Fibroblast of lung (primary cell): ENCODE results near the gene TPO. TPM values are rescaled to one million over a fixed set of nuclear protein-coding genes. Genes with fewer than 3 reads are reported as not detected.

Source experiments
- DNase-seq, 2 donors: peaks; one replicate each; pipeline versions ENCODE4 v3.0.0 to v3.0.0-alpha.2; 2010; ENCODE audit warnings: low read depth in 2 of 2
- H2AFZ ChIP-seq: 2 replicates; pipeline ENCODE4 v1.5.1; 2012; ENCODE audit warnings: low read length, control low read depth, inconsistent platforms
- H3K27ac ChIP-seq: 2 replicates; pipeline ENCODE4 v1.5.1; 2011; ENCODE audit warnings: low read length, control low read depth; ENCODE audit not compliant: insufficient read depth
- H3K27me3 ChIP-seq: 2 replicates; pipeline ENCODE4 v1.5.1; 2011; ENCODE audit warnings: mild to moderate bottlenecking, low read length; ENCODE audit not compliant: control insufficient read depth, insufficient read depth
- H3K36me3 ChIP-seq: 2 replicates; pipeline ENCODE4 v1.5.1; 2011; ENCODE audit warnings: low read length; ENCODE audit not compliant: control insufficient read depth, insufficient read depth
- H3K4me1 ChIP-seq: 2 replicates; pipeline ENCODE4 v1.5.1; 2011; ENCODE audit warnings: low read length; ENCODE audit not compliant: control insufficient read depth, insufficient read depth; ENCODE audit errors: extremely low read depth
- H3K4me2 ChIP-seq: 2 replicates; pipeline ENCODE4 v1.5.1; 2011; ENCODE audit warnings: low read length, control low read depth; ENCODE audit not compliant: insufficient read depth; ENCODE audit errors: extremely low read depth
- H3K4me3 ChIP-seq, 4 experiments: fragments of 200-600 bp in 1 of 4; sonication (generic) in 1 of 4; replicated peaks in 1 of 4; 2 replicates each; pipeline ENCODE4 v1.5.1; 2011 to 2016; ENCODE audit warnings: low read length in 4 of 4, low read depth in 3 of 4, mild to moderate bottlenecking in 3 of 4, control low read depth in 2 of 4, inconsistent platforms in 1 of 4, mixed read lengths in 1 of 4; ENCODE audit not compliant: insufficient read depth in 1 of 4; ENCODE audit errors: control extremely low read depth in 1 of 4
- H3K79me2 ChIP-seq: 2 replicates; pipeline ENCODE4 v1.5.1; 2012; ENCODE audit warnings: mild to moderate bottlenecking, low read length, inconsistent platforms; ENCODE audit not compliant: control insufficient read depth, insufficient read depth
- H3K9ac ChIP-seq: 2 replicates; pipeline ENCODE4 v1.5.1; 2011; ENCODE audit warnings: mild to moderate bottlenecking, low read length, control low read depth; ENCODE audit not compliant: insufficient read depth
- H3K9me3 ChIP-seq: 2 replicates; pipeline ENCODE4 v1.5.1; 2012; ENCODE audit warnings: low read depth, low read length; ENCODE audit not compliant: control insufficient read depth, insufficient read depth
- H4K20me1 ChIP-seq: 2 replicates; pipeline ENCODE4 v1.5.1; 2011; ENCODE audit warnings: low read length; ENCODE audit not compliant: control insufficient read depth, insufficient read depth; ENCODE audit errors: extremely low read depth
- EZH2 ChIP-seq: IDR thresholded peaks from 2 replicates; pipeline ENCODE4 v1.5.1; 2012; ENCODE audit warnings: low read length, control low read depth, mild to moderate bottlenecking; ENCODE audit errors: missing control alignments
- polyA plus RNA-seq, 2 donors: library from polyadenylated mRNA; depleted of rRNA in 1 of 2; stranded (reverse) in 1 of 2; unstranded in 1 of 2; fragments of >200 nt; gene quantifications; 2 replicates each; pipeline ENCODE4 v1.2.1, GENCODE V29; 2011 to 2012; ENCODE audit warnings: missing spikeins in 1 of 2
- total RNA-seq: library from RNA; depleted of rRNA; stranded (reverse); fragments of >200 nt; gene quantifications from 2 replicates; pipeline ENCODE4 v1.2.1, GENCODE V29; 2014
- TF ChIP-seq, protein P1 (sequence below), 2 donors: IDR thresholded peaks in 1 of 2; conservative IDR thresholded peaks in 1 of 2; 1 replicate in 1 of 2; 2 replicates in 1 of 2; pipeline ENCODE4 v1.5.1; 2011 to 2012; ENCODE audit warnings: low read length in 2 of 2, control low read depth in 1 of 2, inconsistent platforms in 1 of 2, low read depth in 1 of 2, mild to moderate bottlenecking in 1 of 2

Gene TPO
- total and polyA plus RNA-seq, 2 donors (not counting 1 experiment from before 2014, with no cell fraction given): not detected

DNA sequence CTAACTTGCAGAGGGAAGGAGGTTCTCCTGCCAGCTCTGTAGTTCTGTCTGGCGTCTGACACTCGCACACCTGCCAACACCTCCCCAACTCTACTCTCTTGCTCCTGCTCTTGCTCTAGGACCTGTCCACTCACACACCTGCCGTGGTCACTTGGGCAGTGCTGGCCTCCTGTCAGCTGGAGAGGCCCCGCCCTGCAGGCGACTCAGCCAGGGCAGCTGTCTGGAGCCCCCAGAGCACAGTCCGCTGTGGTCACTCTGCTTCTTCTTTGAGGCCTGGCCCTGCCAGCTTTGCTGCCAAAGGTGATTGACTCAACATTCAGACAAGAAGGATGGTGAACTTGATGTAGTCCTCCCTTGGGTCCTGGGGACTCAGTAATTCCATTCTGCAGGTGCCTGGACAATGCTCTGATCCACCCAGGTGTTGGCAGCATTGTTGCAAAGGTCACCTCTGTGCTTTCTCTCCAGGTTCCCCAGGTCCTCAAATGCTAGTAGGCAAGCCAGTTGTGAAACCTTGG lies 18.7 kb downstream of the TPO start:
- Histone ChIP-seq H3K27ac (no peak overlapping the region), H3K4me3 (no peak overlapping the region)
- DNase-seq: no peak

DNA sequence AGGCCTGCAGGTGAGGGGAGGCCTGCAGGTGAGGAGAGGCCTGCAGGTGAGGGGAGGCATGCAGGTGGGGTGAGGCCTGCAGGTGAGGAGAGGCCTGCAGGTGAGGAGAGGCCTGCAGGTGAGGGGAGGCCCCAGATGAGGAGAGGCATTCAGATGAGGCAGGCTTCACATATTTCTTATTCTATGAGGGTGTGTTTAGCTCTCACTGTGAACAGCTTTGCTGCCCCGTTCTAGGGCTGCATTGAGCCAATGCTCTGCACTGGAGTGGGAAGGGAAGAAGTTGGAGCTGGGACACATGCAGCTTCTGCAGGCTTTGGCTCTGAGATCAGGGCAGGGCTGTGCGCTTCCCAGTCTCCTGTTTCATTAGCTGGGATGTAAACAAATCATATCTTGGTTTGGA lies 19.5 kb downstream of the TPO start:
- no peak overlapping the region for H3K9ac ChIP-seq
- H3K27me3 ChIP-seq: no peaks in the 10 kb centered on the region
- DNase-seq: no peak
- no peaks in the 10 kb centered on the region for H4K20me1 ChIP-seq
- H3K4me1 ChIP-seq: no peaks in the 10 kb centered on the region
- H3K36me3 ChIP-seq: no peaks in the 10 kb centered on the region
- H3K27ac ChIP-seq: no peak overlapping the region
- no peaks in the 10 kb centered on the region for H3K79me2 ChIP-seq
- no peaks in the 10 kb centered on the region for H3K9me3 ChIP-seq
- no peak overlapping the region for H2AFZ ChIP-seq
- TF ChIP-seq EZH2: no peak
- TF ChIP-seq, protein P1, sequence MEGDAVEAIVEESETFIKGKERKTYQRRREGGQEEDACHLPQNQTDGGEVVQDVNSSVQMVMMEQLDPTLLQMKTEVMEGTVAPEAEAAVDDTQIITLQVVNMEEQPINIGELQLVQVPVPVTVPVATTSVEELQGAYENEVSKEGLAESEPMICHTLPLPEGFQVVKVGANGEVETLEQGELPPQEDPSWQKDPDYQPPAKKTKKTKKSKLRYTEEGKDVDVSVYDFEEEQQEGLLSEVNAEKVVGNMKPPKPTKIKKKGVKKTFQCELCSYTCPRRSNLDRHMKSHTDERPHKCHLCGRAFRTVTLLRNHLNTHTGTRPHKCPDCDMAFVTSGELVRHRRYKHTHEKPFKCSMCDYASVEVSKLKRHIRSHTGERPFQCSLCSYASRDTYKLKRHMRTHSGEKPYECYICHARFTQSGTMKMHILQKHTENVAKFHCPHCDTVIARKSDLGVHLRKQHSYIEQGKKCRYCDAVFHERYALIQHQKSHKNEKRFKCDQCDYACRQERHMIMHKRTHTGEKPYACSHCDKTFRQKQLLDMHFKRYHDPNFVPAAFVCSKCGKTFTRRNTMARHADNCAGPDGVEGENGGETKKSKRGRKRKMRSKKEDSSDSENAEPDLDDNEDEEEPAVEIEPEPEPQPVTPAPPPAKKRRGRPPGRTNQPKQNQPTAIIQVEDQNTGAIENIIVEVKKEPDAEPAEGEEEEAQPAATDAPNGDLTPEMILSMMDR (conservative IDR thresholded peaks at IDR 0.05 in 1 of 2, IDR thresholded peaks at IDR 0.05 in 1 of 2; ENCODE audit: low read depth in 1 of 2, low read length in 2 of 2): no peak
- no peak overlapping the region for H3K4me3 ChIP-seq
- no peak overlapping the region for H3K4me2 ChIP-seq

More for the DNA sequence above, 18.7 kb downstream of the TPO start:
- Histone ChIP-seq H3K9me3 (no peaks in the 10 kb centered on the region), H3K36me3 (no peaks in the 10 kb centered on the region), H3K79me2 (no peaks in the 10 kb centered on the region), H3K9ac (no peak overlapping the region), H2AFZ (no peak overlapping the region), H3K4me1 (no peaks in the 10 kb centered on the region), H4K20me1 (no peaks in the 10 kb centered on the region), H3K27me3 (no peaks in the 10 kb centered on the region), H3K4me2 (no peak overlapping the region)
- TF ChIP-seq, protein P1 (conservative IDR thresholded peaks at IDR 0.05 in 1 of 2, IDR thresholded peaks at IDR 0.05 in 1 of 2; ENCODE audit: low read depth in 1 of 2, low read length in 2 of 2): no peak
- TF ChIP-seq EZH2: no peak

GRCh38 chr2:1436369-1436768 lies 23.1 kb downstream of the TPO start:
- H3K4me1 ChIP-seq: no peaks in the 10 kb centered on the region
- H3K36me3 ChIP-seq: no peaks in the 10 kb centered on the region
- H3K4me2 ChIP-seq: no peak overlapping the region
- H3K27me3 ChIP-seq: no peaks in the 10 kb centered on the region
- TF ChIP-seq, protein P1 (conservative IDR thresholded peaks at IDR 0.05 in 1 of 2, IDR thresholded peaks at IDR 0.05 in 1 of 2; ENCODE audit: low read depth in 1 of 2, low read length in 2 of 2): no peak
- TF ChIP-seq EZH2: no peak
- H2AFZ ChIP-seq: no peak overlapping the region
- no peak for DNase-seq
- H3K27ac ChIP-seq: no peak overlapping the region
- no peaks in the 10 kb centered on the region for H3K79me2 ChIP-seq
- H3K9ac ChIP-seq: no peak overlapping the region
- no peaks in the 10 kb centered on the region for H4K20me1 ChIP-seq
- H3K9me3 ChIP-seq: no peaks in the 10 kb centered on the region
- H3K4me3 ChIP-seq: no peak overlapping the region
